ENCODE results near the gene PDLIM1. TPM values are rescaled to one million over a fixed set of nuclear protein-coding genes. Genes with fewer than 3 reads are reported as not detected.

PDLIM1 gene
- total RNA-seq, 1 experiment from 2014 or later, result 67.4 TPM

GRCh38 chr10:95314192-95314918, 23.6 kb upstream of the PDLIM1 start:
- BruUV-seq (replicated peaks), result no TSS peak
- H3K4me3 ChIP-seq (replicated peaks in 1 of 2; ENCODE audit: low read depth in 1 of 2, low read length in 2 of 2), result no peak overlapping the region
- no peaks in the 10 kb centered on the region for H4K20me1 ChIP-seq (ENCODE audit: insufficient read depth)
- POLR2A ChIA-PET, result no interaction called here
- H3K36me3 ChIP-seq (ENCODE audit: control insufficient read depth in 1 of 2, insufficient read depth in 2 of 2, low read length in 2 of 2), result no peaks in the 10 kb centered on the region
- H3K9ac ChIP-seq (ENCODE audit: low read length), result no peak overlapping the region
- H3K4me1 ChIP-seq (ENCODE audit: control insufficient read depth in 1 of 2, insufficient read depth in 2 of 2, low read length in 2 of 2), result peaks cover 3 to 5% of the 10 kb centered on the region in 2 experiments
- H3K79me2 ChIP-seq (ENCODE audit: insufficient read depth, low read length), result no peaks in the 10 kb centered on the region
- intact Hi-C loops (cut with micrococcal nuclease), result no loop called here
- DNase-seq (ENCODE audit: low read depth, low spot score), result no peak
- no peak overlapping the region for H3K27ac ChIP-seq (ENCODE audit: low read depth, low read length)
- no peak overlapping the region for H2AFZ ChIP-seq (ENCODE audit: low read depth, low read length, poor library complexity, severe bottlenecking)
- no peak overlapping the region for H3K4me2 ChIP-seq (ENCODE audit: low read length)
- CTCF ChIA-PET, result no interaction called here
- H3K27me3 ChIP-seq (ENCODE audit: insufficient read depth, low read length), result peaks cover 62% of the 10 kb centered on the region
- TF ChIP-seq REST (IDR thresholded peaks at IDR 0.05; ENCODE audit: low read depth) (no peak), TCF7L2 (IDR thresholded peaks at IDR 0.05; ENCODE audit: borderline replicate concordance, extremely low read depth, insufficient read depth, insufficient read length) (no peak), YY1 (IDR thresholded peaks at IDR 0.05; ENCODE audit: extremely low read depth, insufficient replicate concordance, low read depth, low read length) (no peak), POLR2AphosphoS5 (IDR thresholded peaks at IDR 0.05; ENCODE audit: low read depth, low read length) (no peak), EGR1 (IDR thresholded peaks at IDR 0.05; ENCODE audit: low read depth) (no peak), MAX (IDR thresholded peaks at IDR 0.05) (no peak), FOSL1 (IDR thresholded peaks at IDR 0.05; ENCODE audit: low read depth) (no peak), ZBTB33 (IDR thresholded peaks at IDR 0.05; ENCODE audit: extremely low read depth, insufficient replicate concordance, low read length) (no peak), SRF (IDR thresholded peaks at IDR 0.05; ENCODE audit: low read depth) (no peak)
- ATAC-seq, result no peak
- no peaks in the 10 kb centered on the region for H3K9me2 ChIP-seq (ENCODE audit: insufficient read depth)
- H3K9me3 ChIP-seq (ENCODE audit: control insufficient read depth in 1 of 2, insufficient read depth in 1 of 2, low read depth in 1 of 2, low read length in 2 of 2), result no peaks in the 10 kb centered on the region
- RAD21 ChIA-PET (ENCODE audit: low non-redundant PET in 1 of 2, low total read pairs in 2 of 2, uncharacterized antibody in 2 of 2, unreplicated experiment in 2 of 2), result no interaction called here

Data from HCT116 (cell line).